Jurkat, Clone E6-1 (cell line): ENCODE measurements around the gene CHIC2.
"Not testable (repeated sequence)": the region's sequence is repeated elsewhere in the genome, so short reads cannot be mapped to it uniquely, and the experiment has no call there.

Source experiments
- DNase-seq: peaks from one replicate; pipeline ENCODE4 v3.0.0-alpha.2; 2011; ENCODE audit warnings: low read depth, low spot score
- H3K4me3 ChIP-seq: 2 replicates; pipeline ENCODE4 v1.5.1; 2011; ENCODE audit warnings: mild to moderate bottlenecking, low read length, control low read depth, moderate library complexity

Gene CHIC2

DNA sequence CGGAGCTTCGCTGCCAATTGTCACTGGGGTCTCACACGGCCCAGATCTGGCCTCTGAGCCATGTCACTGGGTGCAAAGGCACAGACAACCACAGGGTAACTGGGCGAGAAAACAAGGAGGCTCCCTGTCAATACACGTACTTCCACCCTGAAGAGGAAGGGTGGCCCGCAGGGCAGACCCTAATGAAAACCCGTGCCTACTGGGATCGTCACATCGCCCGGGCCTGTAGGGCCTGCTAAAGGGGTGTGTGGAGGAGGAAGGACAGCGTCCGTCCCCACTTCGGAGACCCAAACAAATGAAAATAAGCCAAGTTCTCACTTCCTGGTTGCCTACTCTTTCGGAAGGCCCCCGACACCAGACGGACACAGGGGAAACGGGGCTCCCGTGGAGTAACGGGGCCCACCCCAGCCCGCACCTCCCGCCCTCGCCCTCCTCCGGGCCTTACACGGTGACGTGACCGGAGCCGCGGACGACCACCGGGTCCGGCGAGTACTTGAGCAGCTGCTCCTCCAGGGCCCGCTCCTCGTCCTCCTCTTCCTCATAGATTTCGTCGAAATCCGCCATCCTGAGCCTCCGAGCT is 578 bp downstream of the CHIC2 start:
- H3K4me3 ChIP-seq, result peak overlapping the region; percentile 84
- DNase-seq, result no peak

DNA sequence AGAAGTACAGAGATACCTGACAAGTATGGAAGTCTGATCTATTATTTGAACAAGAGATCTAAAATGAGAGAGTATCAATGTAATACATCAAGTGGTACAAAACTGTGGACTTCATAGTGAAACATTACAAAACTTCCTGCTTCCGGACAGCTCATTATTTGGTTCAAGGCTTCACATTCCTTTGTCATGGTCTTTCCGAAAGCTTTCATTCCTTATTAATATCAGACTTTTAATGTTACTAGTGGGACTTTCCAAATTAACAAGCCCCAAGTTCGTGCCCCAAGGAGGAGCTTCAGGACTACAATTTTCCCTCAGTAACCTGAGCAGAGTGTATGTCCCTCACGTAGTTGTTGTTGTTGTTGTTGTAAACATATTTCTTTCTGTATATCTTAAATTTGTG is 1.2 kb downstream of the CHIC2 start:
- DNase-seq, result no peak
- peak overlapping the region; percentile 84 for H3K4me3 ChIP-seq

DNA sequence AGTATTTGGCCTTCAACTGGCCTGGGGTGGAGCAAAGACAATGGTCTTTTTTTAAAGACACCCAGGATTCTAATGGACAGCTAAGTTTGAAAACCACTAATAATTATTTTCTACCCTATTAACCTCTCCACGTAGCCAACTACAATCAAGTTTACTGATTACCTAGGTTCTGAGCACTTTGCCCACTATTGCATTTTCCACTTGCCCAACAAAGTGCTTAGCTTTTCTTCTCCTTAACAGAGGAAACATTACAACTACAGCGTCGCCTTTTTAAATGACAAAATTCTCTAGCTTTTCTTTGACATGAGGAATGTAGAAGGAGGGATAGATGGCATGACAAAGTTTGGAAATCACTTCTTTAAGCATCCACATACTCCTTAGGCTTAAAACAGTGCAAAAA is 2.0 kb downstream of the CHIC2 start:
- no peak overlapping the region for H3K4me3 ChIP-seq
- no peak for DNase-seq

DNA sequence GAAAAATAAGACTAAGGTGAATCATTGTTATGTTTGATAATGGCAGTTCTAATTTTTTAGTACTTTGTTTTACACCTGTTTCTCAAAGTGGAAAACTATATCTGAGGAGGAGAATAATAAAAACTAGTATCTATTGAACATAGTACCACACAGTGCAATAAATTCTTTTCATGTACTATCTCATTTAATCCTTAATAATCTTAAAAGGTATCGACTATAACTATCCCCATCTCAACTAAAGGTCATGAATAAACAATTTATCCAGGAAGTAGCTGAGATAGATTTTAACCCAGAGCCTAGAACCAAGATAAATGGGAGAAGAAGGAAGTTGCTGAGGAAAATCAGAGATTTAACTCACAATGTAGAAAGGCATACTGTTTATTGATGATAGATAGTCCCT is 2.5 kb downstream of the CHIC2 start:
- DNase-seq, result no peak
- no peak overlapping the region for H3K4me3 ChIP-seq

DNA sequence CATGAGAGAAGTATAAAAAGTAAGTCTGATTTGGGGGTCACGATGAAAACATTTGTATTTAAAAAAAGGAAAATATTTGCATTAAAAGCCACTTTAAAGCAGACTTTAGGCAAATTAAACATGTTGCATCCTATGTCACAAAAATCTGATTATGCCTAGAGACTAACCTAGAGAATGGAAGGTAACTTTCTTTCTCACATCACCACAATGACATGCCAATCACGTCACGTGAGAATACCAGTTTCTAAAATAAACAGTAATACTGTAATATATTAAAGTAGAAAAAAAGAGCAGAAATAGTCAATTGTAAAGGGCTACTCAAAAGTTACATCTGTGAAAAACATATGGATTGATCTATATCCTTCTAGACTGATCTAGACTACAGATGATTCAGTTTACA is 3.3 kb downstream of the CHIC2 start:
- DNase-seq, result no peak
- no peak overlapping the region for H3K4me3 ChIP-seq

DNA sequence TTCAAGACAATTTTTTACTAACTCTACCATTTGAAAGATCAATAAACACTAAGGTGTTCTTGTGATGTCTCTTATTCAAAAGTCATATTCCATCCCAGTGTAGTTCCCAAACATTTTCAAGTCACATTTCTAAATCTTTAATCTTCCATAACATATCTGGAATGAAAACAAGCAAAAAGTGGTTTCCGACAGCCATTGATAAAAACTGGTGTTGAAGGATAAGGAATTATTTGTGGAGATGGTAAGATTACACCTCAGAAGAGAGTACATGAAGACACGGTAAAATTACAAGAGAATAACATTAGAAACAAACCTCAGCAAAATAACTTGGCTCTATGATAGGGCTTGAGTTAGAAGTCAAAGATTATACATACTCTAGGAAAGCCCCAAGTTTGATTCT is 4.3 kb downstream of the CHIC2 start:
- DNase-seq, result no peak
- H3K4me3 ChIP-seq, result no peak overlapping the region

DNA sequence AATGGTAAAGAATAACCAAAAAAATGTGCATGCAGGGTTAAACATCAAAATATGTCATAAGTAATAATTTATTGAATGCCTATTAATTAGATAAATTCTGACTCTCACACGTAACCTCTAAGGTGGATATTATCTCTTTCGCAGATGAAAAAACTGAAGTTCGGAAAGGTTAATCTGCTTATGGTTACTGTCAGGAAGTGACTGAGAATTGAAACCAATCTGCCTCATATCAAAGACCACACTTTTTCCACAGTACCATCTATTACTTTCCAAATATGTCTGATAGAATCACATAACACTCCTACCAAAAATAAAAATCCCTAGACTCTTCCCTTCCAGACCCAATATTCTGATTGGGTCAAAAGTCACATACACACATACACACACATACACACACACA is 6.2 kb downstream of the CHIC2 start:
- DNase-seq, result no peak

DNA sequence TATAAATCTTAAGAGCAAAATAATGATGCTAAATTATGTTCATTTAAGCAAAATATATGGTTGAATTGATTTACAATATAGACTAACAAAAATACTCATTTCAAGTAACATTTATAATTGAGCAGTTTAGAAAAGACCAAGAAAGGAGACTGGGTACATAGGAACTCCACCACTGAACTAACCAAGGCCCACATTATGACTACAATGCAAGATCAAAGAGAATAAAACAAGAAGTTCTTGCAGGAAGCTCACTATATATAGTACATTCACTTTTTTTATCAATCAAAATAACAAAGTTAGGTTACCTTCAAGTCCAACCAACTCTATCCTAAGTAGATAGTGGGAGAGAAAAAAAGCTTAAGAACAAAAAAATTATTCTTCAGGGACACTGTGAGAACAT is 8.0 kb downstream of the CHIC2 start:
- no peak for DNase-seq

More for the DNA sequence above, 6.2 kb downstream of the CHIC2 start:
- H3K4me3 ChIP-seq, result no peak overlapping the region

DNA sequence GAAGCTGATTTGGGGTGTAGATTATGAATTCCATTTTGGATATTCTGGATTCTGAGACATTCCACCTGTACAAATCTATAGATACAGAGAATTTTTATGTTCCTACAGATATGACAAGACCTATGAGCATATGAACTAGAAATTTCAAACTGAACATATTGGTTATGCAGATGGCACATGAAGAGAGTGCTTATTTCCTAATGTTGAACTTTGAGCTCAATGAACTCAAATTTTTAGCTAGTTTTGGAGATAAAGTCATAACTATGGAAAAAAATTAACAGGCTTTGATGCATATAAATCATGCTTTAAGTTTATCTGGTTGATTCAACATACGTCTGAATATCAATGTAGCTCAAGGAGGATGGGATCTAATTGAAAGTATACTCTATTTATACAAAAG is 8.9 kb downstream of the CHIC2 start:
- H3K4me3 ChIP-seq, result no peak overlapping the region
- DNase-seq, result no peak

More for the DNA sequence above, 8.0 kb downstream of the CHIC2 start:
- H3K4me3 ChIP-seq, result no peak overlapping the region

DNA sequence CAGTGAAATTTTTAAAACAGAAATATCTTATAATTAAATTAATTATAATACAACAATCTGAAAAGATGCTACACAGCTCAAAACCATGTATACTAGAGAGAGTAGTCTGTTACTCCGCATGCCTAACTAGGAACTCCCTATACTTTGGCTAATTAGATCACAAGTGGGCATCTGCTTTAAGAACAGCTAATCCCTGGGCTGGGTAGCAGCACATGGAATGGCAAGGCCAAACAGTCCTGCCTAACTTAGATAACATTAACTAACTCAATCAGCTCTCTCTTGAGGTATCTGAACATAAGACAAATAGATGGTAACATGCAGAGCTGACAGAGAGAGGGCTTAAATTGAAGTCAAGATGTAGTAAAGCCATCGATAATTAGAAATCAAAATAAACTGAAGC is 9.9 kb downstream of the CHIC2 start:
- H3K4me3 ChIP-seq, result no peak overlapping the region
- no peak for DNase-seq

DNA sequence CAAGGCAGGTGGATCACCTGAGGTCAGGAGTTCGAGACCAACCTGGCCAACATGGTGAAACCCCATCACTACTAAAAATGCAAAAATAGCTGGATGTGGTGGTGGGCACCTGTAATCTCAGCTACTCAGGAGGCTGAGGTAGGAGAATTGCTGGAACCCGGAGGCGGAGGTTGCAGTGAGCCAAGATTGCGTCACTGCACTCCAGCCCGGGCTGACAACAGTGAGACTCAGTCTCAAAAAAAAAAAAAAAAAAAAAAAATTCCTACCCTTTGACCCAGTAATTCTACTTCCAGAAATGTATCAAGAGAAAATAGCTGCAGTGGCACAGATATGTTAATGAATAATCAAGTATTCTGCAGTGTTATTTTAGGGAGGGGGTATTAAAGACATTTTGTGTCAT is 11.1 kb downstream of the CHIC2 start:
- H3K4me3 ChIP-seq, DNase-seq: not testable (repeated sequence)

DNA sequence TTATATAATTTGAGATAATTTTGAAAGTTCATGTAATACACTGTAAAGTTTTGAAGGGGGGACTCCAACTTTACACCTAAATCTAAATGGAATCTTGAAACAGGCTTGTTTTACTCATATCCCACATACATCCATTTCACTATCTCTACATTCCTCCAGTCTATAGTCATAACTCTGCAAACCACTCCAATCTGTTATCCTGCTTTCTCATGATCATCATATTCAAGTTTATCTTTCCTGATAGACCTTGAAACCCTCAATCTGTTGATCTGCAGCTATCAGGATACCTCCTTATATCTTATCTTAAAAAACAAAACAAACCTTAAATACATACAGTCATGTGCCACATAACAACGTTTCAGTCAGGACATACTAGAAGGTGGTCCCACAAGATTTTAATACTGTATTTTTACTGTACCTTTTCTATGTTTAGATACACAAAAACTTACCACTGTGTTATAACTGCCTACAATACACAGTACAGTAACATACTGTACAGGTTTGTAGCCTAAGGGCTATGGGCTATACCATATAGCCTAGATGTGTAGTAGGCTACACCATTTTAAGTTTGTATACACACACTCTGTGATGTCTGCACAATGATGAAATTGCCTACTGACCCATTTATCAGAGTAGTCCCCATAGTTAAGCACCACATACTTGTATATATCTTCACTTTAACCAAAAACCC is 14.0 kb downstream of the CHIC2 start:
- no peak overlapping the region for H3K4me3 ChIP-seq
- DNase-seq, result no peak

DNA sequence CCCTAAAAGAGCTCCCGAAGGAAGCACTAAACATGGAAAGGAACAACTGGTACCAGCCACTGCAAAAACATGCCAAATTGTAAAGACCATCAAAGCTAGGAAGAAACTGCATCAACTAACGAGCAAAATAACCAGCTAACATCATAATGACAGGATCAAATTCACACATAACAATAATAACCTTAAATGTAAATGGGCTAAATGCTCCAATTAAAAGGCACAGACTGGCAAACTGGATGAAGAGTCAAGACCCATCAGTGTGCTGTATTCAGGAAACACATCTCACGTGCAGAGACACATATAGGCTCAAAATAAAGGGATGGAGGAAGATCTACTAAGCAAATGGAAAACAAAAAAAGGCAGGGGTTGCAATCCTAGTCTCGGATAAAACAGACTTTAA is 20.8 kb downstream of the CHIC2 start:
- H3K4me3 ChIP-seq, DNase-seq: not testable (repeated sequence)

DNA sequence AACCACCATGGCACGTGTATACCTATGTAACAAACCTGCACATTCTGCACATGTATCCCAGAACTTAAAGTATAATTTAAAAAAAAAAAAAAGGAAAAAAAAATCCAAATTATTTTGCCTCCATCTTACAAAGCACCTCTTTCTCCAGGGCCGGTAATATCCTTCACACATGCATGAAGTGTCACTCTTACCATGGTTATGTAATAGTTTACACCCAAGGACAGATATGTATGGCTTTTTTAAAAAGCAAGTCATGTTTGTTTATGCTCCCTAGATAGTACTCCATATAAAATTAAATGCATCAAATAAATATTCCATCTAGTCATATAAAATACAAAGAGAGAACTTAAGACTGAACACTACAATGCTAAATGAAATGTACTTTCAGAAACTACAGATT is 22.5 kb downstream of the CHIC2 start:
- no peak for DNase-seq
- no peak overlapping the region for H3K4me3 ChIP-seq

DNA sequence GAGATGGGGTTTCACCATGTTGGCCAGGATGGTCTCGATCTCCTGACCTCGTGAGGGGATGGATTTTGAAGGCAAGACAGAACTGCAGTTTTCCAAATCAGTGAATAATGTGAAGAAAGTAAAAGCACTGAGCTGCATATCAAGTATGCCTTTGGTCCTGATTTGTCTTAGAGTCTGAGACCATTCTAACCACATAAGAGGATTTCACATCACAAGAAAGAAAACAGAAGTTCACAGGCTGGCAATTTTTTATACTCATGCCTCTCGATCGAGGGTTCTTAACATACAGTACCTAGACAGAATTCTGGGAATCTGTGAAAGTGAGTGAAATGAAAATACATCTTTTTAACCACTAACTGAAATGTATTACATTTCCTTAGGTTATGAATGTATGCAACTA is 23.3 kb downstream of the CHIC2 start:
- peak; percentile 44 for DNase-seq

DNA sequence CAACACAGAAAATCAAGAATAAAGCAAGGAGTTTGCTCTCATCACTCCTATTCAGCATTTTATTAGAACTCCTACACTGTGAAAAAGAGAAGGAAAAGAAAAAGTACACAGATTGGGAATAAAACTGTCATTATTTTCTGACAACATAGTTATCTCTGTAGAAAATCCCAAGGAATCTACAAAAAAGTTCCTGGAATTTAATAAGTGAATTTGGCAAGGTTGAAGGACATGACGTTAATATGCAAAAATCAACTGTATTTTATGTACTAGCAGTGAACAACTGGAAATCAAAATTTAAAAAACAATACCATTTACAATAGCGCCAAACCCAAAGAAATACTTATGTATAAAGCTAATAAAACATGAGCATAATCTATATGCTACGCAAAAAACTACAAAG is 26.3 kb downstream of the CHIC2 start:
- DNase-seq, result no peak
- H3K4me3 ChIP-seq, result no peak overlapping the region

More for the DNA sequence above, 23.3 kb downstream of the CHIC2 start:
- no peak overlapping the region for H3K4me3 ChIP-seq

DNA sequence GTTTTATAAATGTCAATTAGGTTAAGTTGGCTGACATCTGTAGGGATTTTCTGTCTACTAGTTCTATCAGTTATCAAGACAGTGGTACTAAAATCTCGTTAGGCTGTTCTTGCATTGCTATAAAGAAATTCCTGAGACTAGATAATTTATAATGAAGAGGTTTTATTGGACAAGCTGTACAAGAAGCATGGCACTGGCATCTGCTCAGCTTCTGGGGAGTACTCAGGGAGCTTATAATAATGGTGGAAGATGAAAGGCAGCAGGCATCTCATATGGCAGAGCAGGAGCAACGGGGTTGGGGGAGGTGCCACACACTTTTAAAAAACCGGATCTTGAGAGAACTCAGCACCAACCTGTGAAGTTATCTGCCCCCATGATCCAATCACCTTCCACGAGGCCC is 28.2 kb downstream of the CHIC2 start:
- H3K4me3 ChIP-seq, result no peak overlapping the region
- no peak for DNase-seq

DNA sequence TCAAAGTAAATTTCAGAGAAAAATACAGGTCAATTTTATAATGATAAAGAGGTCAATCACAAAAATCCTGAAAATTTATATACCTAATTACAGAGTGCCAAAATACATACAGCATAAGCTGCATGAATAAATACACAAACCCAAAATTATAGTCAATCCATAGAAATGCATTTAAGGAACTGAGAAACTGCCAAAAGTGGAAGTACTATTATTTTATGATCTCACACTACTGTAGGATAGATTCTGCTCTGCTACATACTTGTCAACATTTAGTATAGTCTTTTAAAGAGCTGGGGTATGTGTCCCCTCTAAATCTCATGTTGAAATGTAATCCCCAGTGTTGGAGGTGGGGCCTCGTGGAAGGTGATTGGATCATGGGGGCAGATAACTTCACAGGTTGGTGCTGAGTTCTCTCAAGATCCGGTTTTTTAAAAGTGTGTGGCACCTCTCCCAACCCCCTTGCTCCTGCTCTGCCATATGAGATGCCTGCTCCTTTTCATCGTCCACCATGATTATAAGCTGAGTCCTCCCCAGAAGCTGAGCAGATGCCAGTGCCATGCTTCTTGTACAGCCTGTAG is 31.8 kb downstream of the CHIC2 start:
- no peak overlapping the region for H3K4me3 ChIP-seq
- DNase-seq, result no peak

DNA sequence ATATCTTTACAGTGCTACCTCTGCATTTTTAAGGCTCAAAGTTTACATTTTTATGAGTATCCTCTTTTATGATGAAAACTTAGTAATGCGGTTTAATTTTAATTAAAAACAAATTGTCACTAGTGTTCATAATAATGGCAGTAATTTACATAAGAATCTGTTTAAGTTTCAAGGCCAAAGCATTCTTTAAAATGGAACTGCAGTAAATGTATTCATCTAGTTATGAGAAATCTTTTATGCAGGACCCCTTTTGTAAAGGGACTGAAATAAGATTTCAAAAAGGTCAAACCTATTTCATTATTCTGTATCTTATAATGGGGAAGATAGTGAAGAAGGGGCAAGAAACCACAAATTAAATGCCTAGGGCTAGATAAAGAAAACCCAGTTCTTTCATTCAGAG is 37.1 kb downstream of the CHIC2 start:
- H3K4me3 ChIP-seq, result no peak overlapping the region
- DNase-seq, result no peak

DNA sequence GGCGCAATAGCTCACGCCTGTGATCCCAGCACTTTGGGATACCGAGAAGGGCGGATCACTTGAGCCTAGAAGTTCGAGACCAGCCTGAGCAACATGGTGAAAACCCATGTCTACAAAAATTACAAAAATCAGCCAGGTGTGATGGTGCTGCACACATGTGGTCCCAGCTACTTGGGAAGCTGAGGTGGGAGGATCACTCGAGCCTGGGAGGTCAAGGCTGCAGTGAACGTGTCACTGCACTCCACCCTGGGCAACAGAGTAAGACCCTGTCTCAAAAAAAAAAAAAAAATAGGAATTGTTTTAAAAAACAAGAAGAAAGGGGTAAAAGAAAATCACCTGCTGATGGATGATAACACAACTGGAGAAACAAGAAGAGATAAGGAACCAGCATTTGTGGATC is 38.8 kb downstream of the CHIC2 start:
- DNase-seq, result no peak

DNA sequence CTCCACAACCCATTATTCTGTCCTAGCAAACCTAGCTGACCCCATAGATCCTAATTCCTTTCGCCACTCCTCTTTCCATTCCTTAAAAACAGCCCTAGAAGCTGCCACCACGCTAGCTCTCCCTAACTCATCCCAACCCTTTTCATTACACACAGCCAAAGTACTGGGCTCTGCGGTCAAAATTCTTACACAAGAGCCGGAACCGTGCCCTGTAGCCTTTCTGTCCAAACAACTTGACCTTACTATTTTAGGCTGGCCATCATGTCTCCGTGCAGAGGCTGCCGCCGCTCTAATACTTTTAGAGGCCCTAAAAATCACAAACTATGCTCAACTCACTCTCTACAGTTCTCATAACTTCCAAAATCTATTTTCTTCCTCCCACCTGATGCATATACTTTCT is 41.4 kb downstream of the CHIC2 start:
- H3K4me3 ChIP-seq, DNase-seq: not testable (repeated sequence)

More for the DNA sequence above, 38.8 kb downstream of the CHIC2 start:
- H3K4me3 ChIP-seq, result no peak overlapping the region
